SH-SY5Y (cell line): Measurements from ENCODE around the gene KLHL40.

ENCODE experiments used
- GATA2 ChIP-seq: IDR thresholded peaks from 2 replicates; pipeline ENCODE4 v1.6.1; 2011; ENCODE audit warnings: mild to moderate bottlenecking, low read depth, low read length
- GATA3 ChIP-seq: IDR thresholded peaks from 2 replicates; pipeline ENCODE4 v1.6.1; 2011; ENCODE audit warnings: low read depth, mild to moderate bottlenecking, low read length, moderate library complexity

- TF ChIP-seq GATA2 = no peak
- no peak for TF ChIP-seq GATA3
These were observed 37.4 kb upstream of the KLHL40 start for GRCh38 chr3:42647821-42648459.
